Fibroblast of the aortic adventitia (primary cell): ENCODE results near the gene CENPM. TPM values are rescaled to one million over a fixed set of nuclear protein-coding genes. Genes with fewer than 3 reads are reported as not detected.

Experiments used
- DNase-seq: peaks from one replicate; pipeline ENCODE4 v3.0.0-alpha.2; 2010; ENCODE audit warnings: low read depth
- H3K4me3 ChIP-seq: 2 replicates; pipeline ENCODE4 v1.5.1; 2011; ENCODE audit warnings: low read depth, mild to moderate bottlenecking, control low read depth, low read length, moderate library complexity
- CTCF ChIP-seq: IDR thresholded peaks from 2 replicates; pipeline ENCODE4 v1.5.1; 2011; ENCODE audit warnings: mild to moderate bottlenecking, low read length, control low read depth, inconsistent platforms; ENCODE audit not compliant: insufficient read depth
- total RNA-seq: library from RNA; depleted of rRNA; stranded (reverse); fragments of >200 nt; gene quantifications from 2 replicates; pipeline ENCODE4 v1.2.3, GENCODE V29; 2012; ENCODE audit warnings: low replicate concordance

CENPM gene
- total RNA-seq, 1 donor: 16.9 TPM

- DNase-seq: no peak
- no peak for TF ChIP-seq CTCF
- H3K4me3 ChIP-seq: no peak overlapping the region
These were observed 33.0 kb downstream of the CENPM start for GRCh38 chr22:41913842-41914534.

- DNase-seq: no peak
- no peak for TF ChIP-seq CTCF
- H3K4me3 ChIP-seq: no peak overlapping the region
These were observed 33.8 kb downstream of the CENPM start for GRCh38 chr22:41913040-41913719.

- no peak for DNase-seq
- no peak overlapping the region for H3K4me3 ChIP-seq
These were observed 34.5 kb downstream of the CENPM start for GRCh38 chr22:41912338-41913039.

GRCh38 chr22:41911001-41911611 lies 35.8 kb downstream of the CENPM start:
- H3K4me3 ChIP-seq: no peak overlapping the region
- TF ChIP-seq CTCF: no peak
- no peak for DNase-seq

More at GRCh38 chr22:41912338-41913039, 34.5 kb downstream of the CENPM start:
- TF ChIP-seq CTCF: no peak

- TF ChIP-seq CTCF: no peak
- H3K4me3 ChIP-seq: peak overlapping the region; percentile 28
- DNase-seq: peak; percentile 17
These were observed 36.6 kb downstream of the CENPM start for GRCh38 chr22:41910050-41911000.
